ENCODE results near the gene NDST1.

DNA sequence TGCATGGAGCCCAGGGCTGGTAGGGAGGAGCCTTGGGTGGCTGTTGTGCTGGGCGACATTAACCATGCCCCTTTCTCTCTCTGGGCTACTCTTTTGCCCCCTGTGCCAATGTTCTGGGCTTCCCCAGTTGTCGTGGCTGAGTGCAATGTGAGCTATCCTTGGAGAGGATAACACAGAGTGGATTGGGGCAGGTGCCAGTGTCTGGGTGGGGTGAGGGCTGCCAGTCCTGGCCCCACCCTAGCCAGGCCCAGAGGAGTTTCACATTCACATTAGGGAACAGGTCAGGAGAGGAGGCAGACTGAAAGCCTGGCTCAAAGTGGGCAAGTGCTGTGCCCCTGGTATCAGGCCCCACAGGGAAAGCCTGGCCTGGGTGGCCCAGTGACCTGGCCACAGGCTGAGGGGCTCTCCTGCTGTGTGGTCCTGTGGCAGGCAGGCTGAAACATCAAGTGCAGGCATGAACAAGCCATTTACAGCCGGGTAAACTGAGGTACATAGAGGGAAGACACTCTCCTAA, 7.5 kb upstream of the NDST1 start:
- TF ChIP-seq, protein P1, sequence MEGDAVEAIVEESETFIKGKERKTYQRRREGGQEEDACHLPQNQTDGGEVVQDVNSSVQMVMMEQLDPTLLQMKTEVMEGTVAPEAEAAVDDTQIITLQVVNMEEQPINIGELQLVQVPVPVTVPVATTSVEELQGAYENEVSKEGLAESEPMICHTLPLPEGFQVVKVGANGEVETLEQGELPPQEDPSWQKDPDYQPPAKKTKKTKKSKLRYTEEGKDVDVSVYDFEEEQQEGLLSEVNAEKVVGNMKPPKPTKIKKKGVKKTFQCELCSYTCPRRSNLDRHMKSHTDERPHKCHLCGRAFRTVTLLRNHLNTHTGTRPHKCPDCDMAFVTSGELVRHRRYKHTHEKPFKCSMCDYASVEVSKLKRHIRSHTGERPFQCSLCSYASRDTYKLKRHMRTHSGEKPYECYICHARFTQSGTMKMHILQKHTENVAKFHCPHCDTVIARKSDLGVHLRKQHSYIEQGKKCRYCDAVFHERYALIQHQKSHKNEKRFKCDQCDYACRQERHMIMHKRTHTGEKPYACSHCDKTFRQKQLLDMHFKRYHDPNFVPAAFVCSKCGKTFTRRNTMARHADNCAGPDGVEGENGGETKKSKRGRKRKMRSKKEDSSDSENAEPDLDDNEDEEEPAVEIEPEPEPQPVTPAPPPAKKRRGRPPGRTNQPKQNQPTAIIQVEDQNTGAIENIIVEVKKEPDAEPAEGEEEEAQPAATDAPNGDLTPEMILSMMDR (IDR thresholded peaks at IDR 0.05 in 8 of 11, conservative IDR thresholded peaks at IDR 0.05 in 3 of 11), result no peak
- TF ChIP-seq POLR2A (IDR thresholded peaks at IDR 0.05), result no peak

Data from spleen (tissue), 7 donors.